ENCODE measurements around the gene MAP2K3.

DNA sequence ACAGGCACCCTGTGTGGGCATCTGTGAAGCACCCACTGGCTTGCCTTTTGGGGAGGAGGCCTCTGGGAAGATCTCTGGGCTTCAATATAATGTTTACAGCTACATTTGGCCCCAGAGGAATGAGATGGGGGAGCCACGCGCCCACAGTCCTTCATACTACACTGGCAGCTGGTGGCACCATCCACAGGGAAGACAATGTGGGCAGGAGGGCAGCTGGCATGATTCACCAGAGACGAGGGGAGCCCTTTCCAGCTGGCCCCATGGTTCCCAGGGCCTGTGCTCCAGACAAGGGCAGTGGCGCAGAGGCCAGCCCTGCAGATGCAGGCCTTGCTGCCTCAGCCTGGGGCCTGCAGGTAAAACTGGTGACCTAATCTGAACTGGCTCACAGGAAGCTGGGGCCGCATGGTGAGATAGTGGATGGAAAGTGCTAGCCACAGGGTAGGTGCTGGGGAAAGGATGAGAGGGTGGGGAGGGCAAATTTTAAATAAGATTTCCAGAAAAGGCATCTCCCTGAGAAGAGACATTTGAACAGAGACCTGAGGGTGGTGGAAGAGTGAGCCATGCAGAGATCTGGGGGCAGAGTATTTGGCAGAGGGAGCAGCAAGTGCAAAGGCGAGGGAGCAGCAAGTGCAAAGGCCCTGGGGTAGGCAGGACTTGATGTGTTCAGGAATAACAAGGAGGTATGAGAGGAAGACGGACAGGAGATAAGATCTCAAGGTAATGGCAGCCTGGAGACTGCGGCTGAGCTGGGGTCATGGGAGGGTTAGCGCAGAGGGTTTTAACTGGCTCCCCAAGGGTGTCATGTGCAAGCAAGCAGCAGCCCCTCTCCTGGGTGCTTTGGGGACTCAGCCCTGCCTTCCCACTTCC lies 79.5 kb downstream of the MAP2K3 start:
- TF ChIP-seq, protein P1, sequence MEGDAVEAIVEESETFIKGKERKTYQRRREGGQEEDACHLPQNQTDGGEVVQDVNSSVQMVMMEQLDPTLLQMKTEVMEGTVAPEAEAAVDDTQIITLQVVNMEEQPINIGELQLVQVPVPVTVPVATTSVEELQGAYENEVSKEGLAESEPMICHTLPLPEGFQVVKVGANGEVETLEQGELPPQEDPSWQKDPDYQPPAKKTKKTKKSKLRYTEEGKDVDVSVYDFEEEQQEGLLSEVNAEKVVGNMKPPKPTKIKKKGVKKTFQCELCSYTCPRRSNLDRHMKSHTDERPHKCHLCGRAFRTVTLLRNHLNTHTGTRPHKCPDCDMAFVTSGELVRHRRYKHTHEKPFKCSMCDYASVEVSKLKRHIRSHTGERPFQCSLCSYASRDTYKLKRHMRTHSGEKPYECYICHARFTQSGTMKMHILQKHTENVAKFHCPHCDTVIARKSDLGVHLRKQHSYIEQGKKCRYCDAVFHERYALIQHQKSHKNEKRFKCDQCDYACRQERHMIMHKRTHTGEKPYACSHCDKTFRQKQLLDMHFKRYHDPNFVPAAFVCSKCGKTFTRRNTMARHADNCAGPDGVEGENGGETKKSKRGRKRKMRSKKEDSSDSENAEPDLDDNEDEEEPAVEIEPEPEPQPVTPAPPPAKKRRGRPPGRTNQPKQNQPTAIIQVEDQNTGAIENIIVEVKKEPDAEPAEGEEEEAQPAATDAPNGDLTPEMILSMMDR (IDR thresholded peaks at IDR 0.05) = no peak
- no peak for TF ChIP-seq POLR2A (IDR thresholded peaks at IDR 0.05)
